GM12864 (cell line): ENCODE data around the gene AKAP1.

ENCODE experiments used
- DNase-seq: peaks from one replicate; pipeline ENCODE4 v3.0.0-alpha.2; 2011; ENCODE audit warnings: low read depth
- H3K4me3 ChIP-seq: 2 replicates; pipeline ENCODE4 v1.5.1; 2011; ENCODE audit warnings: mild to moderate bottlenecking, low read depth, low read length, control low read depth
- CTCF ChIP-seq: IDR thresholded peaks from 2 replicates; pipeline ENCODE4 v1.5.1; 2011; ENCODE audit warnings: low read depth, mild to moderate bottlenecking, moderate library complexity, low read length, control low read depth, inconsistent platforms; ENCODE audit errors: missing control alignments

The AKAP1 gene

GRCh38 chr17:57109393-57110151 lies 24.5 kb downstream of the AKAP1 start:
- no peak overlapping the region for H3K4me3 ChIP-seq
- no peak for DNase-seq

DNA sequence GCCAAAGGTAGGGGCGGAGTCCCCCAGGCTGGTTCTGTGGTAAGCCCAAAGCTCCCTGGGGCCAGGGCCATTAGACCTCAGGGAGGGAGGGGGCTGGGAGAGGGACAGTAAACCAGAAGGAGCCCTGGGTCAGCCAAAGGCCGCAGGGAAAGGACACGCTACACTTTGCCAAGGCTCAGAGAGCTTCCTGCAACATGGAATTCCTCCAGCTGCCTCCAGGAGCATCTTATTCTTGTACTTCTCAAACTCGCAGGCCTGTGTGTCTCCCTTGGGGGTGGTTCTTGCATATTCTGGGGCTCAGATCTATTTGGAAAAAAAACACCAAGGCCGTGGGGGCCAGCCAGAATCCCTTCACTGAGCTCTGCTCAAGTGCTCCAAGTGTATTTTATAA lies 25.1 kb downstream of the AKAP1 start:
- no peak for TF ChIP-seq CTCF
- H3K4me3 ChIP-seq: no peak overlapping the region
- DNase-seq: no peak

More at GRCh38 chr17:57109393-57110151, 24.5 kb downstream of the AKAP1 start:
- TF ChIP-seq CTCF: no peak

GRCh38 chr17:57110579-57111325 lies 25.7 kb downstream of the AKAP1 start:
- no peak overlapping the region for H3K4me3 ChIP-seq
- DNase-seq: no peak
- TF ChIP-seq CTCF: no peak

- no peak for DNase-seq
- H3K4me3 ChIP-seq: no peak overlapping the region
- no peak for TF ChIP-seq CTCF
Observed at GRCh38 chr17:57111386-57111785, 26.3 kb downstream of the AKAP1 start.

GRCh38 chr17:57113011-57113410 lies 28.0 kb downstream of the AKAP1 start:
- TF ChIP-seq CTCF: no peak
- no peak overlapping the region for H3K4me3 ChIP-seq
- DNase-seq: no peak

- H3K4me3 ChIP-seq: no peak overlapping the region
- no peak for TF ChIP-seq CTCF
- DNase-seq: no peak
Observed at GRCh38 chr17:57113656-57114055, 28.6 kb downstream of the AKAP1 start.
